Esophagus squamous epithelium (tissue), 4 donors: ENCODE results near the gene MOV10.

ENCODE experiments used
- POLR2A ChIP-seq, 4 donors: fragments of 450-650 bp; IDR thresholded peaks; one replicate each; pipeline ENCODE4 v1.6.1; 2017; ENCODE audit warnings: antibody characterized with exemption in 4 of 4, mild to moderate bottlenecking in 4 of 4, moderate library complexity in 3 of 4
- TF ChIP-seq, protein P1 (sequence below), 6 experiments: fragments of 450-650 bp in 4 of 6; fragments of 200-600 bp in 2 of 6; sonication (generic) in 2 of 6; IDR thresholded peaks; one replicate each; pipeline ENCODE4 v1.5.1; 2016 to 2019; ENCODE audit warnings: antibody characterized with exemption in 6 of 6, mild to moderate bottlenecking in 4 of 6, moderate library complexity in 4 of 6

DNA sequence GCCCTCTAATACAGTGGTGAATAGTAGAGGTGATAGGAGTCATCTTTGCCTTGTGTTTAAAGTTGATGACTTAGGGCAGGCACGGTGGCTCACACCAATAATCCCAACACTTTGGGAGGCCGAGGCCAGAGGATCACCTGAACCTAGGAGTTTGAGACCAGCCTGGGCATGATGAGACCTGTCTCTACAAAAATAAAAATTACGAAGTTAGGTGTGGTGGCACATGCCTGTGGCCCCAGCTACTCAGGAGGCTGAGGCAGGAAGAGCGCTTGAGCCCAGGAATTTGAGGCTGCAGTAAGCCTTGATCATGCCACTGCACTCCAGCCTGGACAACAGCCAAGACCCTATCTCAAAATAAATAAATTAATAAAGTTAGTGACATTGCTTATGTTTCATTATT, 28.2 kb upstream of the MOV10 start:
- TF ChIP-seq, protein P1, sequence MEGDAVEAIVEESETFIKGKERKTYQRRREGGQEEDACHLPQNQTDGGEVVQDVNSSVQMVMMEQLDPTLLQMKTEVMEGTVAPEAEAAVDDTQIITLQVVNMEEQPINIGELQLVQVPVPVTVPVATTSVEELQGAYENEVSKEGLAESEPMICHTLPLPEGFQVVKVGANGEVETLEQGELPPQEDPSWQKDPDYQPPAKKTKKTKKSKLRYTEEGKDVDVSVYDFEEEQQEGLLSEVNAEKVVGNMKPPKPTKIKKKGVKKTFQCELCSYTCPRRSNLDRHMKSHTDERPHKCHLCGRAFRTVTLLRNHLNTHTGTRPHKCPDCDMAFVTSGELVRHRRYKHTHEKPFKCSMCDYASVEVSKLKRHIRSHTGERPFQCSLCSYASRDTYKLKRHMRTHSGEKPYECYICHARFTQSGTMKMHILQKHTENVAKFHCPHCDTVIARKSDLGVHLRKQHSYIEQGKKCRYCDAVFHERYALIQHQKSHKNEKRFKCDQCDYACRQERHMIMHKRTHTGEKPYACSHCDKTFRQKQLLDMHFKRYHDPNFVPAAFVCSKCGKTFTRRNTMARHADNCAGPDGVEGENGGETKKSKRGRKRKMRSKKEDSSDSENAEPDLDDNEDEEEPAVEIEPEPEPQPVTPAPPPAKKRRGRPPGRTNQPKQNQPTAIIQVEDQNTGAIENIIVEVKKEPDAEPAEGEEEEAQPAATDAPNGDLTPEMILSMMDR (IDR thresholded peaks at IDR 0.05) = no peak
- no peak for TF ChIP-seq POLR2A (IDR thresholded peaks at IDR 0.05)
